Adrenal gland (tissue), 5 donors: ENCODE data around the gene PLCB1.

ENCODE experiments used
- CTCF ChIP-seq, 6 experiments: fragments of 450-650 bp in 4 of 6; fragments of 200-600 bp in 2 of 6; sonication (generic) in 1 of 6; IDR thresholded peaks; 1 replicate in 5 of 6; 2 replicates in 1 of 6; pipeline versions ENCODE4 v1.5.1 to v1.8.0; 2016 to 2021; ENCODE audit warnings: antibody characterized with exemption in 6 of 6, mild to moderate bottlenecking in 2 of 6, moderate library complexity in 1 of 6
- POLR2A ChIP-seq, 2 donors: fragments of 450-650 bp; IDR thresholded peaks; one replicate each; pipeline ENCODE4 v1.6.1; 2017; ENCODE audit warnings: antibody characterized with exemption in 2 of 2, mild to moderate bottlenecking in 2 of 2, moderate library complexity in 1 of 2
- donor health status: DM: no; HTN: no; CAD: no.

- no peak for TF ChIP-seq CTCF (IDR thresholded peaks at IDR 0.05)
- no peak for TF ChIP-seq POLR2A (IDR thresholded peaks at IDR 0.05)
Observed at GRCh38 chr20:8390037-8390433, 258.0 kb downstream of the PLCB1 start.
